Measurements from ENCODE around the gene OR4D1. TPM values are rescaled to one million over a fixed set of nuclear protein-coding genes. Genes with fewer than 3 reads are reported as not detected.

Gene OR4D1
- total and polyA plus RNA-seq, 10 donors, result 0.09 to 0.46 (median 0.19) TPM; not detected in 1

GRCh38 chr17:58191241-58191896 lies 43.2 kb downstream of the OR4D1 start:
- Histone ChIP-seq H3K4me3 (no peak overlapping the region), H3K36me3 (no peaks in the 10 kb centered on the region), H3K9me3 (no peaks in the 10 kb centered on the region), H3K4me1 (no peaks in the 10 kb centered on the region), H3K27me3 (replicated peaks in 1 of 7) (peaks cover 0 to 48% (median 8%) of the 10 kb centered on the region in 7 donors), H3K27ac (no peak overlapping the region)
- TF ChIP-seq POLR2AphosphoS5 (IDR thresholded peaks at IDR 0.05) (no peak), POLR2A (IDR thresholded peaks at IDR 0.05) (no peak), CTCF (IDR thresholded peaks at IDR 0.05 in 8 of 11, conservative IDR thresholded peaks at IDR 0.05 in 3 of 11) (no peak)
- whole genome bisulfite sequencing, 5 donors, result 51 to 62% (median 58%) methylated on average over 14 of the region's 14 CpGs
- intact Hi-C loops (cut with DNase I; ENCODE audit: low total_unique reads), result no loop called here
- DNase-seq, result no peak

- H3K27ac ChIP-seq, result no peak within 1 kb of the TSS
- peaks cover 0 to 58% (median 8%) of the 10 kb centered on the region in 7 donors for H3K27me3 ChIP-seq (replicated peaks in 1 of 7)
- no peaks in the 10 kb centered on the region for H3K9me3 ChIP-seq
- no peak within 1 kb of the TSS for H3K4me3 ChIP-seq
- no peak for TF ChIP-seq POLR2AphosphoS5 (IDR thresholded peaks at IDR 0.05)
- no peak for TF ChIP-seq POLR2A (IDR thresholded peaks at IDR 0.05)
- no peak for TF ChIP-seq CTCF (IDR thresholded peaks at IDR 0.05 in 8 of 11, conservative IDR thresholded peaks at IDR 0.05 in 3 of 11)
- WGBS, 5 donors, result 13 to 43% (median 28%) methylated on average over 2 to 6 of the region's 6 CpGs
- intact Hi-C loops (cut with DNase I; ENCODE audit: low total_unique reads), result no loop called here
- DNase-seq, result no peak
- H3K4me1 ChIP-seq, result no peaks in the 10 kb centered on the region
- H3K36me3 ChIP-seq, result no peaks in the 10 kb centered on the region
Observed at GRCh38 chr17:58192612-58193011, 44.4 kb downstream of the OR4D1 start, which contains the start of gene EPX. EPX (plus strand) TSS chr17:58192726; CDS start chr17:58192847, 121 bp downstream.

GRCh38 chr17:58193641-58194255 lies 45.6 kb downstream of the OR4D1 start:
- Histone ChIP-seq H3K36me3 (no peaks in the 10 kb centered on the region), H3K4me3 (no peak overlapping the region), H3K27ac (no peak overlapping the region), H3K27me3 (replicated peaks in 1 of 7) (peaks cover 0 to 70% (median 12%) of the 10 kb centered on the region in 7 donors), H3K4me1 (no peaks in the 10 kb centered on the region), H3K9me3 (no peaks in the 10 kb centered on the region)
- no peak for TF ChIP-seq POLR2A (IDR thresholded peaks at IDR 0.05)
- TF ChIP-seq CTCF (IDR thresholded peaks at IDR 0.05 in 8 of 11, conservative IDR thresholded peaks at IDR 0.05 in 3 of 11), result no peak
- TF ChIP-seq POLR2AphosphoS5 (IDR thresholded peaks at IDR 0.05), result no peak
- intact Hi-C loops (cut with DNase I; ENCODE audit: low total_unique reads), result no loop called here
- WGBS, 5 donors, result 76 to 85% (median 84%) methylated on average over 14 to 18 of the region's 18 CpGs
- DNase-seq, result no peak

- H3K36me3 ChIP-seq, result no peaks in the 10 kb centered on the region
- peaks cover 0 to 4% (median 0%) of the 10 kb centered on the region in 6 donors for H3K4me1 ChIP-seq
- H3K27me3 ChIP-seq (replicated peaks in 1 of 7), result peaks cover 0 to 71% (median 10%) of the 10 kb centered on the region in 7 donors
- 70 to 94% (median 79%) methylated on average over 5 of the region's 5 CpGs for WGBS, 5 donors
- H3K27ac ChIP-seq, result no peak overlapping the region
- intact Hi-C loops (cut with DNase I; ENCODE audit: low total_unique reads), result no loop called here
- TF ChIP-seq POLR2AphosphoS5 (IDR thresholded peaks at IDR 0.05) (no peak), CTCF (IDR thresholded peaks at IDR 0.05 in 8 of 11, conservative IDR thresholded peaks at IDR 0.05 in 3 of 11) (no peak), POLR2A (IDR thresholded peaks at IDR 0.05) (no peak)
- DNase-seq, result no peak
- no peaks in the 10 kb centered on the region for H3K9me3 ChIP-seq
- no peak overlapping the region for H3K4me3 ChIP-seq
Observed at GRCh38 chr17:58195518-58196123, 47.4 kb downstream of the OR4D1 start.
